Raji (cell line): Measurements from ENCODE around the gene SECISBP2L.

Experiments
- POLR2A ChIP-seq: IDR thresholded peaks from 2 replicates; pipeline ENCODE4 v1.6.1; 2011; ENCODE audit warnings: low read depth, low read length, control low read depth; ENCODE audit not compliant: insufficient read depth

SECISBP2L gene

DNA sequence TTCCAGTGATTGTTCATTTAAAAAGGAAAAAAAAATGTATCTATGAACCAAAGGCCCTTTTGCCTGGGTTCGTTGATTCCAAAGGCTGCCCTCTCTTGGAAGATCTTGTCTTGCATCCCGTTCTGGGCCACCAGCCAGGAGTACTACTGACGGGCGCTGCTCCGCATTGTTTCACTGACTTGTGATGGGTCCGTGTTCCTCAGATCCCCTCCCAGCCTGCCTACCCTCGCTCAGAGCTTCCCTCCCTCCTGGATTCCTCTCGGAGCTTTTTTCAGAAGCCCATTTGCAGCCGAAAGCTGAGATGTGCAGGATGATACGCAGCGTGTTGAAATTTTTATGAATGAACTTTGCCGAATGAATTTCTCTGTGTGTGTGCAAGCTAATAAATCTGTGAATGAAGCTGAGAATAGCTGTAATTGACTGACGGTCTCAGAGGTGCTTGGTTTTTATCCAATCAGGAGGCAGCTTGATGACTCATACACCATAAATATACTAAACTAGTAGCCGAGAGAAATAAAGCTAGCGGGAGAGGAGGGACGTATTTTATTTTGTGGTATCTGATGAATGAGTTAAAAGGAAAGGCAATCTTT lies 82.6 kb downstream of the SECISBP2L start, which contains the start of gene SHC4:
TSS of gene SHC4 (minus strand) at position 396 of the 590 bp plus-strand sequence. CDS start 904 bp downstream, outside the sequence.
- TF ChIP-seq POLR2A = no peak

DNA sequence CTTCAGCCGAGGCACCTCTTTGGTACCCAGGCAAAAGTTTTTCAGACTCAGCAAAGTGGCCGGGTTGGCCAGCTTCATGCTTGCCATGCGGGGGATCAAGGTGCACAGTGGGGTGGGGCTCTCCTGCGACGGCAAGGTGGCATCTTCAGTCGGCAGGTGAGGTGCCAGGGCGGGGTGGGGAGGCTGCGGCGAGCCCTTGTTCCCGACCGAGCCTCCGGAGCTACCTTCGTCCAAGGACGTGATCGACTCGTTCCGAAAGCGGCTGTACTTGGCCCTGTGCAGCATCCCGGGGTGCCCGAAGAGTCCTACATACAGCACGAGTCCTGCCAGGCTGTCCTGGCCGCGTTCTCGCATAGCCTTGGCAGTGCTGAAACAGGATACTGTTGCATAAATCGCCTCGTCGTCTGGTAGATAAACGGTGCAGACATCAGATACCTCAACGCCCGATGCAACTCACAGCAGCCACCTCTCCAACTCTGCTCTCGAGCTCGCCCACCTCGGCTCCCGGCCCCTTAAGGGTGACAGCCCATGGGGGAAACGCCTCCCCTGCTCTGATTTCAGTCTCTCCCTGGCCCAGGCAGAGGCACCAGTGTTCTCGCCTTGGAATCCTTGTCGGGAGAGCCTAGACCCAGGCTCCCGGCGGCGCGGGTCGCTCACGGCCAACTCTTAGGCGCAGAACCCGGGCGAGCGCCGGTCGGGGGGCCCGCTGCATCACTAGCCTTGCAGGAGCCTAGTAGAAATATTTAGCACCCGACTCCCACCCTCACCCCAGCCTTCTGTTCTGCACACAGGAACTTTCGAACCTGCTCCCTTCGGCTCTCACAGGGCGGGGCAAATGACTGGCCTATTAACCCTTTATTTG lies 83.4 kb downstream of the SECISBP2L start:
- no peak for TF ChIP-seq POLR2A

DNA sequence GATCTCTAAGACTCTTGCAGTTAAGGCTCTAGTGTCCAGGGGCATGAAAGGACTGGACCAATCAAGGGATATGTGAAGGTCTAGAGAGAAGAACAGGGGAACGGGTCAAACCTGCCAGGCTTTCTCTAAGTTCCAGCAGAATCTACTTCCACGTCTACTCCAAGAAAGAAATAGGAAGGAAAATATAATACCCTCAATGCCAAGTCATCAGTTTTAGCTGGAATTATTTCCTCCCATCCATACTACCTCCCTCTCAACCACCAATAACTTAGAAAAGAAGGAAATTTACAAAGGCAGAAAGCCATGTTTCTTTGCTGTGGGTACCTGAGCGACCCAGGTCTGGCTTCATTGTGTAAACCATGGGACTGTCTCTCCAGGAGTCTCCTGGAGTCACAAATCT lies 90.3 kb downstream of the SECISBP2L start:
- no peak for TF ChIP-seq POLR2A

DNA sequence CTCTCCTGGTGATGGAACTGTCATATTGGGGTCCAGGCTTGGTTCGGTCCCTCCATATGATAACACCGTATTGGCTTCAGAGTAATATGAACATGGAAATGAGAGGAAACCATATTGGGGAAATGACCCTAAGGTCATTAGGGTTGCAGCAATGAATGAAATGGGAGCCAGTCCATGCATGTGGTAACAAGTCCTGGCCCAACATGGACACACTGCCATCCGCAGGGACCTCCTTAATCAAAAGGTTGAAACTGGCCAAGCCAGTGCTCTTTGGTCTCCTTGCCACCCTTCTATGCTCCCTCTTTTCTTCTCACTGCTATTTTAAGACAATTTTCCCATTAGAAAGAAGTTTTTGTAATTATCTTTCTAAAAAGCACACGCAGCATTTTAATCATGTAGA lies 90.9 kb downstream of the SECISBP2L start:
- no peak for TF ChIP-seq POLR2A

DNA sequence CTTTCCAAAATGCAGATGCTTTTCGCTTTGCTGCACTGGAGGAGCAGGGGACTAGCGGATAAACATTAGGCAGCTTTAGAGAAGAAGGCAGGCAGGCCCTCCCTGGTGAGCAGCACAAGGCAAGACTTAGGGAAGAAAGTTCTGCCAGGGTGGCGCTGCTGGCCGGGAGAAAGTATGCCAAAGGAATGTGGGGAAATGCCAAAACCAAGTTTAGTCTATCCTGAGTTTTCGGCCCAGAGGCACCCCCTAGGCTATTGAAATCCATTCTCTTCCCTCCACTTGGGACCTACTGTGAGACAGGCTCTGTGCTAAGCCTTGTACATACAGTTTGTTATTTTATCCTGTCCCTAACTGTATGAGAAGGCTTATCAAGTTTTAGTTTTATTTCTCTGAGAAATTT lies 91.7 kb downstream of the SECISBP2L start:
- TF ChIP-seq POLR2A = no peak

DNA sequence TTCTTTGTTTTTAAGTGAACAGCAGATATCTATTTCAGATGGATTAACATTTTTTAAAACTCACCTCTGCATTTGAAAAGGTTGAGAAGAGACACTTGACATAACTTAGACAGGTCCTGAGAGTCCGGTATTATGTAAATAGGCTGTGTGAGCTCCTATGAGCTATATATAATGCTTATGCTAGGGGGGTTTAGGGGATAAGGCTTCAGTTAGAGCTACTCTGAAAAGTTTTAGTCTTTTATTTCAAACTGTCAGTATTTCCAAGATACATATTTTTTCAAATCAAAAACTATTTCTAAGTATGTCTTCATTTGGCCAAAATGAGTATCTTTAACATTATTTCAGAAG lies 99.4 kb downstream of the SECISBP2L start:
- TF ChIP-seq POLR2A = no peak

DNA sequence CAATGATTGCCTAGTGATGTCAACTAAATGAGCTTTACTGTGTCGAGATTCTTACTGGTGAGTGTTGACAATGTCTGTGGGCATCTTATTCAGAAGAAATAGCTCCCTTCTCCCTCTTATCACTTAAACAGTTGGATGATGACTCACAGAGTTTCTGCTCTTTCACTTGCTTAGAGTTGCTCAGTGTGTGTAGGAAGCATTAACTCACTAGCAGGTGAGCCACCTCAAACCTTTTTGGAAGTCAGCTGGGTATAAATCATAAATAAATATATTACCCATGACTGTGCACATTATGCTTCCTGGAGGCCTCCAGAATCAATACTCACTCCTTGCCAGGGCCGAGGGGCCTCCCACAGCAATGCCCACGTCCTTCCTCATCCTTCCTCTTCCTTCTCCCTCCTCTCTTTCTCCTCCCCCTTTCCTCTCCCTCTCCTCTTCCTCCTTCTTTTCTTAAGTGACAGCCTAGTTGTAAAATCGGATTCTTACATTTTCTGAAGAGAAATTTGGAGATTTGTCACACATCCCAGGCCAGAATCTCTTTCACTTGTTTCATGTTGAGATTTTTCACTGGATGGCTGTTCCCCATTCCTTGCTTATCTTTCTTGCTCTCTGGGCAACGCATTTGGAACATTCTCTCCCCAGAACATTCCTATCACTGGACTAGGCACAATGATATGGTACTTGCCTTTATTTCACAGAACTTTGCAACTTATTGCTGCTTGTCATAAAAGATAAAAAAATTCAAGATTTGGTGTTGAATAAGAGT lies 100.0 kb downstream of the SECISBP2L start:
- TF ChIP-seq POLR2A = no peak

DNA sequence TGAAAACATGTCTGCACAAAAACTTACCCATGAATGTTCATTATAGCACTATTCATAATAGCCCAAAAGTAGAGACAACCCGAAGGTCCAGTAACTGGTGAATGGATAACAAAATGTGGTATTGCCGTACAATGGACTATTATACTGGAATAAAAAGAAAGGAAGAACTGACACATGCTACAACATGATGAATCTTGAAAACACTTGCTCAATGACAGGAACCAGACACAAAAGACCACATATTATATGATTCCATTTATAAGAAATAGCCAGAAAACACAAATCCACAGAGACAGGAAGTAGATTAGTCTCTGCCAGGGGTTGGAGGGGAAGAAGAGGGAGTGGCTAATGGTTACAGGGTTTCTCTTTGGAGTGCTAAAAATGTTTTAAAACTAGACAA lies 100.9 kb downstream of the SECISBP2L start:
- TF ChIP-seq POLR2A = no peak

DNA sequence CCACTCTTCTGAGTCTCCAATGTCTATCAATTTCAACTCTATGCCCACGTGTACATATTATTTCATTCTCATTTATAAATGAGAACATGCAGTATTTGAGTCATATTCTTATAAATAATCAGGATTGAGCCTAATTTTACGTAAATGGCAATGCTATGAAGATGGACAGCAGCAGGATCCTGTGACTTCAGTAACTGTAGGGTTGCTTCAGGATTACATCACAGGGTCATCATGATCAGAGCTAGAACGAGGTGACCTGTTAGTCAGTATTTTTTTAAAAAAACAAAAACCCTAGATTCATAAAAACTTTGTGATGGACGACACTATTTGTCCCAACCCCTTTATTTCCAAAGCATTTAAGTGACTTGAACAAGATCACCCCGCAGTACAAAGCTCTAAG lies 104.3 kb downstream of the SECISBP2L start:
- TF ChIP-seq POLR2A = no peak

DNA sequence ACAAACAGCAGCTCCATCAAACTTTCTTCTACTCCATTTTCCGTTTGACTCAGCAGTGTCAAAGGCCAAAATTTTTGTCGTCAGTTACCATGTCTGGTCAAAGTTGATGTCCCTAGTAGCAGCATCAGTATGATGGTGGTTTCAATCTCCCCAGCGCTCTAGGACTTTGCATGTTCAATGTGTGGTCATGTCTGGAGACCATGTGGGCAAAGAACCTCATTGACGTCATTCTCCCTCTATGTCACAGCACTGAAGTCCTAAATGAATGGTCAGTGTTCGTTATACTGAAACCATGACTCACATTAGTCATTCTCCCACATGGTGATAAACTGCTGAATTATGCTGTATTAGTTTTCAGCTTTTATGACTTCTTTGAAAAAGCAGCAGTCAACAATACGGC lies 105.7 kb downstream of the SECISBP2L start:
- TF ChIP-seq POLR2A = no peak

DNA sequence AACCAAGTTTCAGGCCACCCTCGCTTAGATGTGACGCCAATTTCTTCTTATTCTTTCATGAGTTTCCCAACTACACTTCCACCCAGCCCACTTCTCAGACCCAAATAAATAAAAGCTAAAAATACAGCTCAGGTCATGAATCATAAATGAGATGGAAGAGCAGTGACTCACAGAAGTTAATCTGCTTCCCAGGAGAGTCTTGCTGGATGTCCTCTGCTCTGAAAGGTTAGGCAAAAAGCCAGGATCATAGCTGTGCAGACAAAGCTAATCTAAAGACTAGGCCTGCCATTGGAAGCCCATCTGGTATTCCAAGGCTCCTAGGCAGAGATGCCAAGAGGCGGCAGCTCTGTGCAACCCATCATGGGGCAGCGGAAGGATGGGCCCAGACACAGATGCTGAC lies 106.6 kb downstream of the SECISBP2L start:
- no peak for TF ChIP-seq POLR2A
